Astrocyte of the cerebellum (primary cell): ENCODE results near the gene TNS1.

ENCODE experiments used
- DNase-seq: peaks from one replicate; pipeline ENCODE4 v3.0.0-alpha.2; 2011; ENCODE audit warnings: low read depth
- H3K4me3 ChIP-seq: 2 replicates; pipeline ENCODE4 v1.5.1; 2011; ENCODE audit warnings: mild to moderate bottlenecking, low read depth, low read length, moderate library complexity
- CTCF ChIP-seq: IDR thresholded peaks from 2 replicates; pipeline ENCODE4 v1.5.1; 2012; ENCODE audit warnings: low read length, low read depth, moderate library complexity, mild to moderate bottlenecking; ENCODE audit errors: missing control alignments
- in situ Hi-C: cut with HindIII; loops from 2 replicates; pipeline ENCODE4 v1.10.0; 2017; ENCODE audit warnings: low sequenced_read_pairs

Gene TNS1

GRCh38 chr2:217857624-217858506, 144.9 kb downstream of the TNS1 start:
- TF ChIP-seq CTCF = no peak
- no peak overlapping the region for H3K4me3 ChIP-seq
- in situ Hi-C loops = no loop called here
- DNase-seq = no peak

DNA sequence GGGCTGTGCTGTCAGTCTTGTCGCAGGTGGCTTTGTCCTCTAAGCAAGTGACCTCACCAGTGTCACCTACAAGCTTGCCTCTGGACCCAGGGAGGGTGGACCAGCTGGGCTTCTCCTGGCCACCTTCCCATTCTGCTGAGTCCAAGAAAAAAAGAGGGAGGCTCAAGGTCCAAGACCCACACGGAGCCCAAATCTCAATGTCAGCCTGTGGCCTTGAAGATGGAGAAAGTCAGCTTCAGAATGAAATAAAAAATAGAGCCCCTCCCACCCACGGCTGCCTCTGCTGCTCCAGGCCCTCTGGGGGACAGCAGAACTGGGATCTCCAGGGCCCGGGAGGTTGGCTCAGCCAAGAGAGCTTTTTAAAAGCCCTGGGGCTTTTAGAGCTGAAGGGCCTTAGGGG, 145.9 kb downstream of the TNS1 start:
- in situ Hi-C loops = no loop called here
- no peak for DNase-seq
- no peak overlapping the region for H3K4me3 ChIP-seq
- no peak for TF ChIP-seq CTCF

- in situ Hi-C loops = no loop called here
- no peak for TF ChIP-seq CTCF
- DNase-seq = no peak
- H3K4me3 ChIP-seq = no peak overlapping the region
Observed at GRCh38 chr2:217856159-217856558, 146.6 kb downstream of the TNS1 start.

- TF ChIP-seq CTCF = no peak
- DNase-seq = no peak
- in situ Hi-C loops = no loop called here
- no peak overlapping the region for H3K4me3 ChIP-seq
Observed at GRCh38 chr2:217854684-217855420, 147.9 kb downstream of the TNS1 start.

GRCh38 chr2:217853961-217854360, 148.8 kb downstream of the TNS1 start:
- no peak for DNase-seq
- no peak overlapping the region for H3K4me3 ChIP-seq
- in situ Hi-C loops = no loop called here
- no peak for TF ChIP-seq CTCF

- no peak for TF ChIP-seq CTCF
- no peak for DNase-seq
- no peak overlapping the region for H3K4me3 ChIP-seq
- in situ Hi-C loops = no loop called here
Observed at GRCh38 chr2:217853301-217853881, 149.4 kb downstream of the TNS1 start.
